ENCODE data around the gene CD68.

The CD68 gene

GRCh38 chr17:7559320-7560171 lies 19.9 kb upstream of the CD68 start:
- no peak for DNase-seq

- no peak for DNase-seq
Observed at GRCh38 chr17:7560172-7561027, 19.0 kb upstream of the CD68 start.

GRCh38 chr17:7561028-7561575 lies 18.3 kb upstream of the CD68 start:
- peak; percentile 67 for DNase-seq

- peak; percentile 60 for DNase-seq
Observed at GRCh38 chr17:7561589-7562207, 17.7 kb upstream of the CD68 start, which contains the start of gene SENP3. TSS of gene SENP3 (plus strand) at chr17:7561919. CDS start at chr17:7563077, 1,158 bp downstream.

GRCh38 chr17:7562208-7562605 lies 17.2 kb upstream of the CD68 start:
- DNase-seq, result no peak

- no peak for DNase-seq
Observed at GRCh38 chr17:7563115-7563869, 16.1 kb upstream of the CD68 start.

- no peak for DNase-seq
Observed at GRCh38 chr17:7569571-7569970, 9.9 kb upstream of the CD68 start.

- DNase-seq, result no peak
Observed at GRCh38 chr17:7570351-7570750, 9.1 kb upstream of the CD68 start.

- no peak for DNase-seq
Observed at GRCh38 chr17:7572338-7572587, 7.2 kb upstream of the CD68 start.

GRCh38 chr17:7572588-7573323 lies 6.7 kb upstream of the CD68 start:
- DNase-seq, result peak; percentile 99

GRCh38 chr17:7573324-7574080 lies 5.9 kb upstream of the CD68 start:
- peak; percentile 28 for DNase-seq

GRCh38 chr17:7574176-7574953 lies 5.1 kb upstream of the CD68 start:
- no peak for DNase-seq

GRCh38 chr17:7575481-7575883 lies 4.0 kb upstream of the CD68 start:
- DNase-seq, result no peak

GRCh38 chr17:7575959-7576358 lies 3.5 kb upstream of the CD68 start:
- DNase-seq, result no peak

GRCh38 chr17:7576432-7576937 lies 3.0 kb upstream of the CD68 start:
- DNase-seq, result no peak

- no peak for DNase-seq
Observed at GRCh38 chr17:7577327-7578199, 1.9 kb upstream of the CD68 start.

GRCh38 chr17:7579834-7580603 lies 581 bp downstream of the CD68 start:
- no peak for DNase-seq
